GM18873 (cell line): ENCODE data around the gene RSRP1.
A peak's percentile ranks its signal among the peaks of the same experiment; 100 is the strongest.
"Not testable (repeated sequence)": the region's sequence is repeated elsewhere in the genome, so short reads cannot be mapped to it uniquely, and the experiment has no call there.

ENCODE experiments used
- ATAC-seq: cut with Tn5 transposase; IDR thresholded peaks from one replicate; pipeline ENCODE4 v1.9.1; 2021; ENCODE audit warnings: mild to moderate bottlenecking, moderate library complexity, moderate number of reproducible peaks; ENCODE audit not compliant: unreplicated experiment, low FRiP score

RSRP1 gene

GRCh38 chr1:25259813-25260212, 12.6 kb upstream of the RSRP1 start:
- ATAC-seq = not testable (repeated sequence)

- ATAC-seq = no peak
Measured at GRCh38 chr1:25257196-25257595, 9.9 kb upstream of the RSRP1 start.

- no peak for ATAC-seq
Measured at GRCh38 chr1:25256578-25256965, 9.3 kb upstream of the RSRP1 start.

GRCh38 chr1:25255706-25256577, 8.7 kb upstream of the RSRP1 start:
- no peak for ATAC-seq

- no peak for ATAC-seq
Measured at GRCh38 chr1:25253911-25254310, 6.7 kb upstream of the RSRP1 start.

GRCh38 chr1:25247829-25248754, 838 bp upstream of the RSRP1 start:
- ATAC-seq = no peak

- no peak for ATAC-seq
Measured at GRCh38 chr1:25246600-25247023, 642 bp downstream of the RSRP1 start.

- no peak for ATAC-seq
Measured at GRCh38 chr1:25245809-25246599, 1.2 kb downstream of the RSRP1 start.

GRCh38 chr1:25245393-25245792, 1.9 kb downstream of the RSRP1 start:
- no peak for ATAC-seq

- ATAC-seq = no peak
Measured at GRCh38 chr1:25243907-25244306, 3.3 kb downstream of the RSRP1 start.

- ATAC-seq = peak; percentile 55
Measured at GRCh38 chr1:25239681-25240541, 7.3 kb downstream of the RSRP1 start.

- ATAC-seq = no peak
Measured at GRCh38 chr1:25238046-25238445, 9.2 kb downstream of the RSRP1 start.

- ATAC-seq = not testable (repeated sequence)
Measured at GRCh38 chr1:25236261-25236660, 11.0 kb downstream of the RSRP1 start.

- not testable (repeated sequence) for ATAC-seq
Measured at GRCh38 chr1:25235411-25235810, 11.8 kb downstream of the RSRP1 start.

GRCh38 chr1:25232866-25233784, 14.1 kb downstream of the RSRP1 start:
- peak; percentile 43 for ATAC-seq

- ATAC-seq = peak; percentile 68
Measured at GRCh38 chr1:25232027-25232865, 15.0 kb downstream of the RSRP1 start, which contains the start of gene SYF2. TSS of gene SYF2 (minus strand) at chr1:25232502. CDS start at chr1:25232467, 35 bp downstream.

- no peak for ATAC-seq
Measured at GRCh38 chr1:25223471-25223870, 23.8 kb downstream of the RSRP1 start.
